Hepatocyte (in vitro differentiated cells): Measurements from ENCODE around the gene POLA2.
"Not testable (repeated sequence)": the region's sequence is repeated elsewhere in the genome, so short reads cannot be mapped to it uniquely, and the experiment has no call there.

Experiments used
- CTCF ChIP-seq: fragments of 200-600 bp; sonication (generic); IDR thresholded peaks from 2 replicates; pipeline ENCODE4 v1.5.1; 2016; ENCODE audit warnings: antibody characterized with exemption, mild to moderate bottlenecking; ENCODE audit not compliant: poor library complexity
- EZH2 ChIP-seq: fragments of 200-600 bp; sonication (generic); IDR thresholded peaks from 2 replicates; pipeline ENCODE4 v1.6.1; 2016; ENCODE audit warnings: antibody characterized with exemption, mild to moderate bottlenecking, borderline replicate concordance
- EZH2phosphoT487 ChIP-seq: fragments of 200-600 bp; sonication (generic); IDR thresholded peaks from one replicate; pipeline ENCODE4 v1.6.1; 2018; ENCODE audit warnings: antibody characterized with exemption, mild to moderate bottlenecking, low read depth, moderate library complexity; ENCODE audit not compliant: unreplicated experiment, severe bottlenecking

- not testable (repeated sequence) for TF ChIP-seq CTCF, EZH2phosphoT487, EZH2
Observed at GRCh38 chr11:65332591-65332990, 70.8 kb downstream of the POLA2 start.
